Ovary (tissue), 3 donors: Measurements from ENCODE around the gene HS3ST4.

ENCODE experiments used
- CTCF ChIP-seq, 3 donors: fragments of 450-650 bp in 2 of 3; fragments of 200-600 bp in 1 of 3; IDR thresholded peaks; one replicate each; pipeline versions ENCODE4 v1.5.1 to v1.8.0; 2016 to 2022; ENCODE audit warnings: antibody characterized with exemption in 3 of 3, mild to moderate bottlenecking in 1 of 3
- EP300 ChIP-seq: sonication (generic); formaldehyde crosslinking; IDR thresholded peaks from one replicate; pipeline ENCODE4 v1.6.1; 2017; ENCODE audit warnings: antibody characterized with exemption
- POLR2A ChIP-seq: fragments of 450-650 bp; IDR thresholded peaks from one replicate; pipeline ENCODE4 v1.6.1; 2017; ENCODE audit warnings: antibody characterized with exemption, mild to moderate bottlenecking, moderate library complexity
- donor health status: DM: no; HTN: no; CAD: no.

GRCh38 chr16:25812215-25812614, 120.5 kb downstream of the HS3ST4 start:
- TF ChIP-seq CTCF (IDR thresholded peaks at IDR 0.05) (no peak), EP300 (no peak), POLR2A (no peak)
